Measurements from ENCODE around the gene CILP. TPM values are rescaled to one million over a fixed set of nuclear protein-coding genes. Genes with fewer than 3 reads are reported as not detected.
"Not testable (repeated sequence)": the region's sequence is repeated elsewhere in the genome, so short reads cannot be mapped to it uniquely, and the experiment has no call there.

Gene CILP
- total RNA-seq, 1 experiment from 2014 or later = 0.04 TPM

DNA sequence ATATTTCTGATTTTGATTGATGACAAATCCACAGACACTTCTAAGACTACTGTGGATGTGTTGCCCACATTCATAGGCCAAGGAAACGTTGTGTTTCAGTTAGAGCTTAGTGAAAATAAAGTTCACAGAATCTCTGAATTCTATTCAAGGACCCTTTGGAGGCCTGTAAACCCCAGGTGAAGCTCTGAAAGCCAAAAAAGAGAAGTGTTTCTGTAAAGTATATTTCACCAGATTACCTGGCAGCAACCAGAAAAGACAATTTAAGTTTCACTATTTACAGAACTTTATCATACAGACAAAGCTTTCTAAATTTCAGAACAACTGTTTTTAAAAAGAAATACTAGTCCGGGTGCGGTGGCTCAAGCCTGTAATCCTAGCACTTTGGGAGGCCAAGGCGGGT lies 28.7 kb downstream of the CILP start:
- H3K36me3 Mint-ChIP-seq (ENCODE audit: insufficient read depth in 1 of 3, low read depth in 3 of 3) = peaks cover 6 to 27% (median 21%) of the 10 kb centered on the region in 3 experiments
- Histone ChIP-seq H2BK15ac (ENCODE audit: low read depth, low read length) (no peak overlapping the region), H4K8ac (replicated peaks; ENCODE audit: insufficient read length, low read depth, low read length) (no peak overlapping the region), H3K4ac (ENCODE audit: low read depth, low read length) (no peak overlapping the region), H2AK5ac (ENCODE audit: insufficient read length, low read length) (no peak overlapping the region), H2BK5ac (ENCODE audit: insufficient read length, low read length) (no peak overlapping the region), H3K9ac (ENCODE audit: extremely low read depth, insufficient read length, low read length) (no peak overlapping the region), H3K18ac (ENCODE audit: insufficient read length, low read depth, low read length) (no peak overlapping the region), H3T11ph (ENCODE audit: low read length) (no peak overlapping the region), H3K4me2 (ENCODE audit: insufficient read depth, insufficient read length, low read length) (no peak overlapping the region), H3K27ac (ENCODE audit: insufficient read length, low read depth, low read length) (no peak overlapping the region), H3K23me2 (ENCODE audit: insufficient read length, low read depth, low read length, poor library complexity, severe bottlenecking) (peaks cover 5% of the 10 kb centered on the region), H4K20me1 (ENCODE audit: control insufficient read depth, insufficient read depth, insufficient read length) (no peaks in the 10 kb centered on the region), H3K27me3 (ENCODE audit: insufficient read depth, low read length) (no peaks in the 10 kb centered on the region), H2BK20ac (ENCODE audit: low read depth, low read length, poor library complexity, severe bottlenecking) (no peak overlapping the region), H3K23ac (ENCODE audit: insufficient read length, low read depth, low read length) (no peak overlapping the region), H3K79me1 (ENCODE audit: insufficient read depth, low read depth, low read length, poor library complexity, severe bottlenecking) (peaks cover 3% of the 10 kb centered on the region), H2BK12ac (ENCODE audit: insufficient read length, low read depth, low read length) (no peak overlapping the region), H3K56ac (ENCODE audit: insufficient read length, low read depth, low read length) (no peak overlapping the region), H4K5ac (ENCODE audit: insufficient read length, low read depth, low read length) (no peak overlapping the region), H3K14ac (ENCODE audit: insufficient read depth, low read length) (no peak overlapping the region), H2AFZ (ENCODE audit: low read length) (no peak overlapping the region), H3K4me1 (ENCODE audit: insufficient read depth, low read length) (no peaks in the 10 kb centered on the region), H4K91ac (ENCODE audit: insufficient read length, low read depth, low read length) (no peak overlapping the region), H2BK120ac (ENCODE audit: low read depth, low read length, poor library complexity, severe bottlenecking) (no peak overlapping the region), H3K9me3 (ENCODE audit: control insufficient read depth, low read depth, low read length) (no peaks in the 10 kb centered on the region), H3K79me2 (ENCODE audit: insufficient read depth, low read length) (peaks cover 6% of the 10 kb centered on the region; the same call in 1 of the 2 replicates)
- no peak for DNase-seq
- TF ChIP-seq, protein P1, sequence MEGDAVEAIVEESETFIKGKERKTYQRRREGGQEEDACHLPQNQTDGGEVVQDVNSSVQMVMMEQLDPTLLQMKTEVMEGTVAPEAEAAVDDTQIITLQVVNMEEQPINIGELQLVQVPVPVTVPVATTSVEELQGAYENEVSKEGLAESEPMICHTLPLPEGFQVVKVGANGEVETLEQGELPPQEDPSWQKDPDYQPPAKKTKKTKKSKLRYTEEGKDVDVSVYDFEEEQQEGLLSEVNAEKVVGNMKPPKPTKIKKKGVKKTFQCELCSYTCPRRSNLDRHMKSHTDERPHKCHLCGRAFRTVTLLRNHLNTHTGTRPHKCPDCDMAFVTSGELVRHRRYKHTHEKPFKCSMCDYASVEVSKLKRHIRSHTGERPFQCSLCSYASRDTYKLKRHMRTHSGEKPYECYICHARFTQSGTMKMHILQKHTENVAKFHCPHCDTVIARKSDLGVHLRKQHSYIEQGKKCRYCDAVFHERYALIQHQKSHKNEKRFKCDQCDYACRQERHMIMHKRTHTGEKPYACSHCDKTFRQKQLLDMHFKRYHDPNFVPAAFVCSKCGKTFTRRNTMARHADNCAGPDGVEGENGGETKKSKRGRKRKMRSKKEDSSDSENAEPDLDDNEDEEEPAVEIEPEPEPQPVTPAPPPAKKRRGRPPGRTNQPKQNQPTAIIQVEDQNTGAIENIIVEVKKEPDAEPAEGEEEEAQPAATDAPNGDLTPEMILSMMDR (conservative IDR thresholded peaks at IDR 0.05) = no peak
- no peaks in the 10 kb centered on the region for H3K9me3 Mint-ChIP-seq
- no peaks in the 10 kb centered on the region for H3K27me3 Mint-ChIP-seq (ENCODE audit: low read depth)
- peak overlapping the region; percentile 62 to 92; a peak in 3 of 5 replicates for H3K4me3 Mint-ChIP-seq
- H3K4me1 Mint-ChIP-seq = peaks cover 11 to 17% of the 10 kb centered on the region in 2 experiments
- H3K27ac Mint-ChIP-seq = no peak overlapping the region
- no CpG with 5 or more reads among the region's 4 CpGs for WGBS (ENCODE audit: extremely low coverage, insufficient read length, low lambda C conversion rate)

DNA sequence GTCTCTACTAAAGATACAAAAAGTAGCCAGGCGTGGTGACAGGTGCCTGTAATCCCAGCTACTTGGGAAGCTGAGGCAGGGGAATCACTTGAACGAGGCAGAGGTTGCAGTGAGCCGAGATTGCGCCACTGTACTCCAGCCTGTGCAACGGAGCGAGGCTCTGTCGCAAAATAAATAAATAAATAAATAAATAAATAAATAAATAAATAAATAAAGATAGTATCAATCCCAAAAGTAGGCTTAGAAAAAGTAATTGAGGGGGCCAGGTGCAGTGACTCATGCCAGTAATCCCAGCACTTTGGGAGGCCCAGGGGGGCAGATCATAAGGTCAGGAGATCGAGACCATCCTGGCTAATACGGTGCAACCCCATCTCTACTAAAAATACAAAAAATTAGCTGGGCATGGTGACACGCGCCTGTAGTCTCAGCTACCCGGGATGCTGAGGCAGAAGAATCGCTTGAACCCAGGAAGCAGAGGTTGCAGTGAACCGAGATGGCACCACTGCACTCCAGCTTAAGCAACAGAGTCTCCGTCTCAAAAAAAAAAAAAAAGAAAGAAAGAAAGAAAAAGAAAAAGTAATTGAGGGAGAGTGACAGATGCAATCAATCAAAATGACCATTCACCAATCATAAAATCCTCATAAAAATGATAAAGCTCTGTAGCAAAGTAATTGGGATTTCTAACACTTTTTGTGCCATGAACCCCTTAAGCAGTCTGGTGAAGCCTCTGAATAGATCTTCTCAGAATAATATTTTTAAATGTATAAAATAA lies 29.5 kb downstream of the CILP start:
- no CpG with 5 or more reads among the region's 15 CpGs for WGBS (ENCODE audit: extremely low coverage, insufficient read length, low lambda C conversion rate)
- not testable (repeated sequence) for H3K4me3 Mint-ChIP-seq

More for the DNA sequence above, 29.5 kb downstream of the CILP start:
- not testable (repeated sequence) for H3K4me2 ChIP-seq (ENCODE audit: insufficient read depth, insufficient read length, low read length); H2BK20ac ChIP-seq (ENCODE audit: low read depth, low read length, poor library complexity, severe bottlenecking); H3K23ac ChIP-seq (ENCODE audit: insufficient read length, low read depth, low read length); H3K27me3 ChIP-seq (ENCODE audit: insufficient read depth, low read length); H4K5ac ChIP-seq (ENCODE audit: insufficient read length, low read depth, low read length); H3T11ph ChIP-seq (ENCODE audit: low read length); H3K56ac ChIP-seq (ENCODE audit: insufficient read length, low read depth, low read length); H2BK15ac ChIP-seq (ENCODE audit: low read depth, low read length); H3K18ac ChIP-seq (ENCODE audit: insufficient read length, low read depth, low read length); H3K27ac ChIP-seq (ENCODE audit: insufficient read length, low read depth, low read length); H4K91ac ChIP-seq (ENCODE audit: insufficient read length, low read depth, low read length); H3K27me3 Mint-ChIP-seq (ENCODE audit: low read depth); H4K8ac ChIP-seq (replicated peaks; ENCODE audit: insufficient read length, low read depth, low read length); H3K4ac ChIP-seq (ENCODE audit: low read depth, low read length); H3K9me3 Mint-ChIP-seq; H2BK120ac ChIP-seq (ENCODE audit: low read depth, low read length, poor library complexity, severe bottlenecking); H4K20me1 ChIP-seq (ENCODE audit: control insufficient read depth, insufficient read depth, insufficient read length); H3K14ac ChIP-seq (ENCODE audit: insufficient read depth, low read length); H2AK5ac ChIP-seq (ENCODE audit: insufficient read length, low read length); H2BK12ac ChIP-seq (ENCODE audit: insufficient read length, low read depth, low read length); H3K27ac Mint-ChIP-seq; H3K23me2 ChIP-seq (ENCODE audit: insufficient read length, low read depth, low read length, poor library complexity, severe bottlenecking); H3K9ac ChIP-seq (ENCODE audit: extremely low read depth, insufficient read length, low read length); H2AFZ ChIP-seq (ENCODE audit: low read length); H3K4me1 ChIP-seq (ENCODE audit: insufficient read depth, low read length); H3K79me1 ChIP-seq (ENCODE audit: insufficient read depth, low read depth, low read length, poor library complexity, severe bottlenecking); H3K9me3 ChIP-seq (ENCODE audit: control insufficient read depth, low read depth, low read length); DNase-seq; H3K79me2 ChIP-seq (ENCODE audit: insufficient read depth, low read length); H2BK5ac ChIP-seq (ENCODE audit: insufficient read length, low read length)
- Mint-ChIP-seq H3K4me1 (peaks cover 11 to 17% of the 10 kb centered on the region in 2 experiments), H3K36me3 (ENCODE audit: insufficient read depth in 1 of 3, low read depth in 3 of 3) (peaks cover 6 to 32% (median 28%) of the 10 kb centered on the region in 3 experiments)

Measured in H9 (cell line).